HL-60 (cell line): ENCODE measurements around the gene NANOG.

Source experiments
- CTCF ChIP-seq: IDR thresholded peaks from one replicate; pipeline ENCODE4 v1.5.1; 2011; ENCODE audit warnings: low read length, control low read depth, inconsistent platforms; ENCODE audit not compliant: insufficient read depth
- POLR2AphosphoS5 ChIP-seq: IDR thresholded peaks from 2 replicates; pipeline ENCODE4 v1.6.1; 2012; ENCODE audit warnings: low read depth
- SPI1 ChIP-seq: IDR thresholded peaks from 2 replicates; pipeline ENCODE4 v1.6.1; 2012; ENCODE audit warnings: low read depth, mild to moderate bottlenecking, borderline replicate concordance
- TF ChIP-seq, protein P1 (sequence below): IDR thresholded peaks from 2 replicates; pipeline ENCODE4 v1.6.1; 2012; ENCODE audit warnings: low read depth; ENCODE audit not compliant: insufficient replicate concordance

DNA sequence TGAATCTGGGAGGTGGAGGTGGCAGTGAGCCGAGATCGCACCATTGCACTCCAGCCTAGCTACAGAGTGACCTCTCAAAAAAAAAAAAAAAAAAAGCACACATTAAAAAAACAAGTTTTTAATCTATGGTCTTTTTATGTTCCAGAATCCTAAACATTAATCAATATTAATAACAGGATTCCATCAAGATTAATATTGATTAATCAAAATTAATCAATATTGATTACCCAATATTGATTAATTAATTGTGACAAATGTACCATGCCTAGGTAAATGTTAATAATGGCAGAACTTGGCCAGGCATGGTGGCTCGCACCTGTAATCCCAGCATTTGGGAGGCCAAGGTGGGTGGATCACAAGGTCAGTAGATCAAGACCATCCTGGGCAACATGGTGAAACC is 7.9 kb upstream of the NANOG start:
- TF ChIP-seq CTCF, result no peak
- TF ChIP-seq SPI1, result no peak
- TF ChIP-seq POLR2AphosphoS5, result no peak
- TF ChIP-seq, protein P1, sequence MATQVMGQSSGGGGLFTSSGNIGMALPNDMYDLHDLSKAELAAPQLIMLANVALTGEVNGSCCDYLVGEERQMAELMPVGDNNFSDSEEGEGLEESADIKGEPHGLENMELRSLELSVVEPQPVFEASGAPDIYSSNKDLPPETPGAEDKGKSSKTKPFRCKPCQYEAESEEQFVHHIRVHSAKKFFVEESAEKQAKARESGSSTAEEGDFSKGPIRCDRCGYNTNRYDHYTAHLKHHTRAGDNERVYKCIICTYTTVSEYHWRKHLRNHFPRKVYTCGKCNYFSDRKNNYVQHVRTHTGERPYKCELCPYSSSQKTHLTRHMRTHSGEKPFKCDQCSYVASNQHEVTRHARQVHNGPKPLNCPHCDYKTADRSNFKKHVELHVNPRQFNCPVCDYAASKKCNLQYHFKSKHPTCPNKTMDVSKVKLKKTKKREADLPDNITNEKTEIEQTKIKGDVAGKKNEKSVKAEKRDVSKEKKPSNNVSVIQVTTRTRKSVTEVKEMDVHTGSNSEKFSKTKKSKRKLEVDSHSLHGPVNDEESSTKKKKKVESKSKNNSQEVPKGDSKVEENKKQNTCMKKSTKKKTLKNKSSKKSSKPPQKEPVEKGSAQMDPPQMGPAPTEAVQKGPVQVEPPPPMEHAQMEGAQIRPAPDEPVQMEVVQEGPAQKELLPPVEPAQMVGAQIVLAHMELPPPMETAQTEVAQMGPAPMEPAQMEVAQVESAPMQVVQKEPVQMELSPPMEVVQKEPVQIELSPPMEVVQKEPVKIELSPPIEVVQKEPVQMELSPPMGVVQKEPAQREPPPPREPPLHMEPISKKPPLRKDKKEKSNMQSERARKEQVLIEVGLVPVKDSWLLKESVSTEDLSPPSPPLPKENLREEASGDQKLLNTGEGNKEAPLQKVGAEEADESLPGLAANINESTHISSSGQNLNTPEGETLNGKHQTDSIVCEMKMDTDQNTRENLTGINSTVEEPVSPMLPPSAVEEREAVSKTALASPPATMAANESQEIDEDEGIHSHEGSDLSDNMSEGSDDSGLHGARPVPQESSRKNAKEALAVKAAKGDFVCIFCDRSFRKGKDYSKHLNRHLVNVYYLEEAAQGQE, result no peak
